Ramos (cell line): ENCODE data around the gene SLC5A11.

ENCODE experiments used
- in situ Hi-C: fragments of 300-500 bp; cut with MboI; formaldehyde crosslinking; loops from one replicate; pipeline ENCODE4 v1.14.3; 2022; ENCODE audit warnings: low sequenced_read_pairs; ENCODE audit not compliant: unreplicated experiment

Gene SLC5A11

DNA sequence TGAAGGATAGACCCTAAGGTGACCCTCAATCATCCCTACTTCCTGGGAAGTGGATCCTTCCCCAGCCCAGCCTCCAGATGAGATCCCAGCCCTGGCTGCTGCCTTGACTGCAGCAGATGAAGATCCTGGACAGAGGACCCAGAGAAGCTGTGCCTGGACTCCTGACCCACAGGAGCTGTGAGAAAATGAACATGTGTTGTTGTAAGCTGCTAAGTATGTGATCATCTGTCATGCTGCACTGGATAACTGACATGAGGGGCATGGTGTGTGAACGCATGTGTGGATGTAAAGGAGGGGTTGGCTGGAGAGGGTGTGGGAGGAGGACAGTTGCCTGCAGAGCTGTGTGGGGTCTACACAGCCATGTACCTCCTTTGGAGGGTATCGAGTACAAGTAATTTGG is 69.3 kb downstream of the SLC5A11 start:
- in situ Hi-C loops, result no loop called here

GRCh38 chr16:24915576-24915975 is 69.8 kb downstream of the SLC5A11 start:
- in situ Hi-C loops, result no loop called here

DNA sequence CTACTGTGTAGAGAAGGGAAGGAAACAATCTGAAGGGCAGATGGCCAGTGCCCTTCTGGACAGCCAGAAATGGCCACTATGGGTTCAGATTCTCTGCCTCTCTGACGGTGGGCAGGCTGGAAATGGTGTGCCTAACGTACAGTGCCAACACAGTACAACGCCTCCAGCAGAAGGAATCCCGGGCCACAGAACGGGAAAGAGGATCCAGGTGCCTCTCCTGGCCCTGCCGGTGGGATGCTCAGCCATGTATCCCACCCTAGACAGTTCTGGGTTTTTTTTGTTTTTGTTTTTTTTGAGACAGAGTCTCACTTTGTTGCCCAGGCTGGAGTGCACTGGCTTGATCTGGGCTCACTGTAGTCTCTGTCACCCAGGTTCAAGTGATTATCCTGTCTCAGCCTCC is 71.5 kb downstream of the SLC5A11 start:
- in situ Hi-C loops, result no loop called here

- in situ Hi-C loops, result no loop called here
These were observed 72.1 kb downstream of the SLC5A11 start for GRCh38 chr16:24917891-24918290.

DNA sequence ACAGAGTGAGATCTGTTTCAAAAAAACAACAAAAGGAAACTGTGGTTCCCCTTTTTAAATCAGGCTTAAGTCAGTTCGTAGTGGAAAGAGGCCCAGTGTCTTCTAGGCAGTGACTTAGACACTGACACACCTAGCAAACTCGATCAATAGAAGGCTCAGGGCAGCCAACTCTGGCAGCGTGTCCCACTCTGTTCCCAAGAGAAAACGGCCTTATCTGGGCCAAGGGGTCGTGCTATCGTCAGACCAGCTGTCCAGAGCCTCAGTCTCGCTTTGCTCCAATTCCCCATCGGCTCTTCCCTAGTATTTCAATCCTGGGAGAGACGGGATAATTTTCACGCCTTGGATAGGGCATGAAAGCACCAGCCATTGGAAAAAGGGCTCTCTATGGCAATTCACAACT is 72.9 kb downstream of the SLC5A11 start:
- in situ Hi-C loops, result no loop called here

- in situ Hi-C loops, result no loop called here
These were observed 73.8 kb downstream of the SLC5A11 start for GRCh38 chr16:24919536-24919935.

GRCh38 chr16:24920568-24920967 is 74.8 kb downstream of the SLC5A11 start:
- in situ Hi-C loops, result no loop called here

- in situ Hi-C loops, result no loop called here
These were observed 75.5 kb downstream of the SLC5A11 start for GRCh38 chr16:24921229-24921628.

DNA sequence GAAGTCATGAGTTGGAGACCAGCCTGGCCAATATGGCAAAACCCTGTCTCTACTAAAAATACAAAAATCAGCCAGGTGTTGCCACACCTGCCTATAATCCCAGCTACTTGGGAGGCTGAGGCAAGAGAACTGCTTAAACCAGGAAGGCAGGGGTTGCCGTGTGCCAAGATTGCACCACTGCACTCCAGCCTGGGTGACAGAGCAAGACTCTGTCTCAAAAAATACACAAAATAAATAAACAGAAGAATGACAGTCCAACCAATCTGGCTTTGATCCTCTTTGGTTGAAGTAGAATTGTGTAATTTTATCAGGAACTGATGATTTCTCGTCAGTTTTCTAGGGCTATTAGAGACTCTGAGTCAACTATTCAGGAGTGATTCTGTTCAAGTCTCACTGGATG is 79.4 kb downstream of the SLC5A11 start:
- in situ Hi-C loops, result no loop called here

DNA sequence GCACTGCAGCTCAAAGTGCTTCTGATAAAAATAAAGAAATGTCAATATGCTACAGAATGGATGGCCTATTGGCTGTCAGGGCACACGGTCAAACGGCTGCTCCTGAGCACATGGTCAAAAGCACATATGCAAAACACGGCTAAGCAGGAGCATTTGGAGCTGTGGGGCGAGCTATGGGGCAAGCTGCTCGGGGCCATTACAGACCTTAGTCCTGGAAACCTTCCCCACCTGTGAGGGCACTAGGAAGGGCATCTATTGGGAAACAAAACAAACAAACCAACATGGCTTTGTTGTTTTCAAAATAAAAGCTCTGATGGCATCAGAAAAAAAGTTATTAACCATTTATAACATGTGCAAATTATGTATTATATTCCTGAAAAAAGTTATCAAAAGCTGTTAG is 83.6 kb downstream of the SLC5A11 start:
- in situ Hi-C loops, result no loop called here

DNA sequence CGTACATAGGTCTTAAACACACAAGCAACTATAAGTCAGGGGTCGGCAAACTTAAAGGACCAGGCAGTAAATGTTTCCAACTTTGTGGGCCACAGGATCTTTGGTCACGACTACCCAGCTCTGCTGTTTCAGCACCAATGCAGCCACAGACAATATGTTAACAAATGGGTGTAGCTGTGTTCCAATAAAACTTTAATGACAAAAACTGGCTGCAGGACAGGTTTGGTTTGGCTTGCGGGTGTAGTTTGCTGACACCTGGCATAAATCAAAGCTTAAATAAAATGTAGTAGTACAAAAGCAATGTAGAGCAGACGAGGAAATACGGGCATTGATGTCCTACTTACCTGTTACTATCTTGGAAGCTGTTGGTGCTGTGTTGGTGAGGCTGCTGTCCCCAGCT is 84.7 kb downstream of the SLC5A11 start:
- in situ Hi-C loops, result no loop called here

- in situ Hi-C loops, result no loop called here
These were observed 85.3 kb downstream of the SLC5A11 start for GRCh38 chr16:24931091-24931490.

- in situ Hi-C loops, result no loop called here
These were observed 89.6 kb downstream of the SLC5A11 start for GRCh38 chr16:24935336-24935735.

DNA sequence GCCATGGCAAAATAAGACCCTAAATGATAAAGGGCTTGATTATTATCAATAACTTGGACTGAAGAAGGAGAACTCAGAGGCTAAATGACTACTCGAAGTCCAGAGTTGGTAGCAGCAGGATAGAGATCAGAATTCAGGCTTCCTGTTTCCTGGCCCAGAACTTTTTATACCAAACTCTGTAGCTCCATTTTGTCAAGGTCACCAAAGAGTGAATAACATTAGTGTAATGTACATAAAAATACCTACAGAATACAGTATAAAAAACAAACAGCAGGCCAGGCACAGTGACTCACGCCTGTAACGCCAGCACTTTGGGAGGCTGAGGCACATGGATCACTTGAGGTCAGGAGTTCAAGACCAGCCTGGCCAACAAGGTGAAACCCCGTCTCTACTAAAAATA is 90.4 kb downstream of the SLC5A11 start:
- in situ Hi-C loops, result no loop called here

GRCh38 chr16:24939224-24939623 is 93.5 kb downstream of the SLC5A11 start:
- in situ Hi-C loops, result no loop called here

GRCh38 chr16:24939738-24940137 is 94.0 kb downstream of the SLC5A11 start:
- in situ Hi-C loops, result no loop called here

DNA sequence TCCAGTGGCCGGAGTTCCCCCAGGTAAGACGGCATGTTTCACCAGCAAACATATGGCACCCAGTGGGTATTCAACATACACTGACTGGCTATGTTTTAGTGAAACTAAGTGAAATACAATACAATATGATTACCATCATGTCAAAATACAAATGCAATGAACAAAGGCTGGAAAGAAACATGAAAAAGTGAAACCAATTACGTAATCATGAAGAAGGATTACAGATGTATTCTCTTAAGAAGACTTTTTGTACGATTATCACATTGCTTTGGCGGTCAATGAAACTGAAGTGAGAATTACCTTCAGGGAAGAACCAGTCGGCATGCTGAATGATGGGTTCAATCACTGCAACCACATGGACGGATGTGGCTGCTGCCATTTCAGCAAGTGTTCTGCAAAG is 97.7 kb downstream of the SLC5A11 start:
- in situ Hi-C loops, result no loop called here

- in situ Hi-C loops, result no loop called here
These were observed 98.4 kb downstream of the SLC5A11 start for GRCh38 chr16:24944206-24944605.

- in situ Hi-C loops, result no loop called here
These were observed 100.4 kb downstream of the SLC5A11 start for GRCh38 chr16:24946155-24946554.

DNA sequence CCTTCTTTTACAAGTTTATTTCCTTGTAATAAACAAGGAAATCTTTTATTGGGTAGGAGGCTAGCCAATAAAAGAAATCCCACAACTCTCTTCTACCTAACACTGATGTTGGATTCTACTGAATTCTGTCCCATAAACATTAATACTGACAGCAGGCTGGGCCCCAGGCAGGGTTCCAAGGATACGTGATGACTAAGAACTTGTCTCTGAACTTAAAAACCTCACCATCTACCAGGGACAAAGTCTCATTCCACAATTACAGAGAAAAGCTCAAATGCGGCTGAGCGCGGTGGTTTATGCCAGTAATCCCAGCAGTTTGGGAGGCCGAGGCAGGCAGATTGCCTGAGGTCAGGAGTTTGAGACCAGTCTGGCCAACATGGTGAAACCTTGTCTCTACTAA is 104.5 kb downstream of the SLC5A11 start:
- in situ Hi-C loops, result no loop called here

DNA sequence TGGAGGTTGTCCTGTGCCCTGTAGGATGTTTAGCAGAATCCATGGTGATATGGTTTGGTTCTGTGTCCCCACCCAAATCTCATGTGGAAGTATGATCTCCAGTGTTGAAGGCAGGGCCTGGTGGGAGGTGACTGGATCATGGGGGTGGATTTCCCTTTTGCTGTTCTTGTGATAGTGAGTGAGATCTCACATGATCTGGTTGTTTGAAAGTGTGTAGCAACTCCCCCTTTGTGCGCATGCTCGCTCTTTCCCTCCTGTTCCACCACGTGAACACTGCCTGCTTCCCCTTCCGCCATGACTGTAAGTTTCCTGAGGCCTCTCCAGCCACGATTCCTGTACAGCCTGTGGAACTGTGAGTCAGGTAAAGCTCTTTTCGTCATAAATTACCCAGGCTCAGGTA is 107.5 kb downstream of the SLC5A11 start:
- in situ Hi-C loops, result no loop called here

GRCh38 chr16:24953721-24954120 is 108.0 kb downstream of the SLC5A11 start:
- in situ Hi-C loops, result no loop called here

DNA sequence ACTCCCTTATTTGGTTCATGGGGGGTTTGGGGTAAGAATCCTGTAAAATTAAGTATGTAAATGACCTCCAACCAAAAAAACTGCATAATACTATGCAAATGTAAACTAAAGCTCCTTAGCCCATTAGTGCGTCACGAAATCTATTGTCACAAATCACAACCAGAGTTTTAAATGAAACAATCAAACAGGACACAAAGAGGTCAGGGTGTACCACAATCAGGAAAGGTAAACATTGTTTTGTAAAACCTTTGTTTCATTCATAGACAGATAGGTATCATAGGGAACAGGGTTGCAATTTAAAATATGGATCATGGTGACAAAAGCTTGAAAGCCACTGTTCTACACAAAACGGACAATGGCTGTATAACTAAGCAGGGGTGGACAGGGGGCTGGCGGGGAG is 108.4 kb downstream of the SLC5A11 start:
- in situ Hi-C loops, result no loop called here
